ENCODE data around the gene BICC1. TPM values are rescaled to one million over a fixed set of nuclear protein-coding genes. Genes with fewer than 3 reads are reported as not detected.

BICC1 gene
- total and polyA plus RNA-seq, 2 of the 8 experiments (the other 6 are each of a cell fraction or from before 2014, with no cell fraction given): 0.20 to 0.73 TPM

GRCh38 chr10:58723966-58724365 lies 211.3 kb downstream of the BICC1 start (continued):
- TF ChIP-seq CHD7 (IDR thresholded peaks at IDR 0.05; ENCODE audit: insufficient replicate concordance, low read length): no peak
- TF ChIP-seq KDM5A (IDR thresholded peaks at IDR 0.05; ENCODE audit: low read length): no peak
- TF ChIP-seq POLR2AphosphoS5 (IDR thresholded peaks at IDR 0.05; ENCODE audit: low read depth, low read length): no peak
- TF ChIP-seq CTBP2 (IDR thresholded peaks at IDR 0.05; ENCODE audit: borderline replicate concordance, insufficient read depth, insufficient read length, low read length): no peak
- no peak for TF ChIP-seq HDAC2 (IDR thresholded peaks at IDR 0.05; ENCODE audit: borderline replicate concordance in 1 of 2, low read depth in 2 of 2, low read length in 2 of 2)
- no peak for TF ChIP-seq POLR2A (IDR thresholded peaks at IDR 0.05; ENCODE audit: control extremely low read depth in 1 of 2, low read depth in 2 of 2, low read length in 2 of 2)
